WTC11 (cell line): Measurements from ENCODE around the gene GSTA3. TPM values are rescaled to one million over a fixed set of nuclear protein-coding genes. Genes with fewer than 3 reads are reported as not detected.

Source experiments
- ATAC-seq: fragments of 200-7000 bp; cut with Tn5 transposase; 2 replicates; pipeline ENCODE4 v1.10.0; 2021; ENCODE audit warnings: mild to moderate bottlenecking, moderate library complexity
- CTCF ChIA-PET: fragments of 300-600 bp; sonication (Branson Sonifier 250); formaldehyde crosslinking; loops from one replicate; lab custom pipeline; 2021; ENCODE audit warnings: antibody characterized with exemption; lab: Charles Lee
- POLR2A ChIA-PET: fragments of 350-600 bp; sonication (Branson Sonifier 250); formaldehyde crosslinking; loops from one replicate; lab custom pipeline; 2021; ENCODE audit warnings: antibody characterized with exemption; lab: Charles Lee
- DNase-seq: peaks from one replicate; pipeline ENCODE4 v3.0.0; 2021; ENCODE audit warnings: low spot score
- H3K27ac Mint-ChIP-seq: 2 replicates; pipeline ENCODE4 v1.8.0; 2021; ENCODE audit warnings: mixed read lengths
- H3K27me3 Mint-ChIP-seq: 2 replicates; pipeline ENCODE4 v1.8.0; 2021; ENCODE audit warnings: low read depth, mild to moderate bottlenecking, moderate library complexity, mixed read lengths
- H3K36me3 Mint-ChIP-seq: 2 replicates; pipeline ENCODE4 v1.8.0; 2021; ENCODE audit warnings: mixed read lengths
- H3K4me1 Mint-ChIP-seq: 2 replicates; pipeline ENCODE4 v1.8.0; 2022; ENCODE audit warnings: mixed read lengths
- H3K4me3 Mint-ChIP-seq: 2 replicates; pipeline ENCODE4 v1.8.0; 2021; ENCODE audit warnings: mild to moderate bottlenecking, moderate library complexity, mixed read lengths
- H3K9me3 Mint-ChIP-seq: 2 replicates; pipeline ENCODE4 v1.8.0; 2021; ENCODE audit warnings: mixed read lengths
- ATF1 ChIP-seq: sonication (generic); formaldehyde crosslinking; IDR thresholded peaks from 2 replicates; pipeline ENCODE4 v1.8.1; 2023; ENCODE audit warnings: mild to moderate bottlenecking, moderate library complexity, missing genetic modification reagents
- FOXP1 ChIP-seq: sonication (generic); formaldehyde crosslinking; IDR thresholded peaks from 2 replicates; pipeline ENCODE4 v1.8.0; 2022; ENCODE audit warnings: missing genetic modification reagents, mild to moderate bottlenecking, moderate library complexity, borderline replicate concordance
- NFATC4 ChIP-seq: fragments of 250-450 bp; sonication (Bioruptor Pico); IDR thresholded peaks from 2 replicates; pipeline ENCODE4 v1.9.0; 2021; ENCODE audit warnings: mild to moderate bottlenecking
- total RNA-seq: library from RNA; stranded (reverse); gene quantifications from 3 replicates; pipeline ENCODE4 v1.2.3, GENCODE V29; 2021
- TF ChIP-seq, protein P1 (sequence below): sonication (generic); formaldehyde crosslinking; IDR thresholded peaks from 2 replicates; pipeline ENCODE4 v1.8.0; 2023; ENCODE audit warnings: missing genetic modification reagents, mild to moderate bottlenecking, borderline replicate concordance
- TF ChIP-seq, protein P2 (sequence below): fragments of 250-450 bp; sonication (Bioruptor Pico); IDR thresholded peaks from 2 replicates; pipeline ENCODE4 v1.9.0; 2021; ENCODE audit warnings: moderate library complexity, mild to moderate bottlenecking, inconsistent platforms, borderline replicate concordance
- TF ChIP-seq, protein P3 (sequence below): sonication (generic); formaldehyde crosslinking; IDR thresholded peaks from 2 replicates; pipeline ENCODE4 v1.8.1; 2022; ENCODE audit warnings: low read depth, mild to moderate bottlenecking, moderate library complexity, missing genetic modification reagents, borderline replicate concordance
- TF ChIP-seq, protein P4 (sequence below): sonication (generic); formaldehyde crosslinking; IDR thresholded peaks from 2 replicates; pipeline ENCODE4 v1.8.0; 2022; ENCODE audit warnings: mild to moderate bottlenecking, missing genetic modification reagents
- TF ChIP-seq, protein P5 (sequence below): sonication (generic); formaldehyde crosslinking; IDR thresholded peaks from 2 replicates; pipeline ENCODE4 v1.8.1; 2023; ENCODE audit warnings: mild to moderate bottlenecking, missing genetic modification reagents, borderline replicate concordance
- TF ChIP-seq, protein P6 (sequence below): fragments of 250-450 bp; sonication (Bioruptor Pico); IDR thresholded peaks from 2 replicates; pipeline ENCODE4 v1.8.0; 2021; ENCODE audit warnings: mild to moderate bottlenecking

Gene GSTA3
- total RNA-seq, 1 experiment from 2014 or later: not detected

DNA sequence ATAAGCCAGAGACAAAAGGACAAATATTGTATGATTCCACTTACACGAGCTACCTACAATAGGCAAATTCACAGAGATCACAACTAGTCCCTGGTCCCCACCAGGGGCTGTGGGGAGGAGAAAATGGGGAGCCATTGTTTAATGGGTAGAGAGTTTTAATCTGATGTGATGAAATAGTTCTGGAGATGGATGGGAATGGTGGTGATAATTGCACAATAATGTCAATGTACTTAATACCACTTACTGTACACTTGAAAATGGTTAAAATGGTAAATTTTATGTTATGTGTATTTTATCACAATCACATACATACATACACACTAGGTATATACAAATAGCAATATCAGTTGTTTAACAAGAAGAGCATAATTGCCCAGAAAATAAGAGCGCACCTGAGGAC, 24.3 kb upstream of the GSTA3 start:
- ChIA-PET POLR2A (no interaction called here), CTCF (no interaction called here)
- Mint-ChIP-seq H3K27ac (no peak overlapping the region), H3K9me3 (peaks cover 16% of the 10 kb centered on the region), H3K4me3 (no peak overlapping the region), H3K27me3 (no peaks in the 10 kb centered on the region; the same call in 1 of the 2 replicates), H3K4me1 (peaks cover 13% of the 10 kb centered on the region), H3K36me3 (peaks cover 14% of the 10 kb centered on the region)
- no peak for ATAC-seq
- no peak for DNase-seq
- TF ChIP-seq, protein P1, sequence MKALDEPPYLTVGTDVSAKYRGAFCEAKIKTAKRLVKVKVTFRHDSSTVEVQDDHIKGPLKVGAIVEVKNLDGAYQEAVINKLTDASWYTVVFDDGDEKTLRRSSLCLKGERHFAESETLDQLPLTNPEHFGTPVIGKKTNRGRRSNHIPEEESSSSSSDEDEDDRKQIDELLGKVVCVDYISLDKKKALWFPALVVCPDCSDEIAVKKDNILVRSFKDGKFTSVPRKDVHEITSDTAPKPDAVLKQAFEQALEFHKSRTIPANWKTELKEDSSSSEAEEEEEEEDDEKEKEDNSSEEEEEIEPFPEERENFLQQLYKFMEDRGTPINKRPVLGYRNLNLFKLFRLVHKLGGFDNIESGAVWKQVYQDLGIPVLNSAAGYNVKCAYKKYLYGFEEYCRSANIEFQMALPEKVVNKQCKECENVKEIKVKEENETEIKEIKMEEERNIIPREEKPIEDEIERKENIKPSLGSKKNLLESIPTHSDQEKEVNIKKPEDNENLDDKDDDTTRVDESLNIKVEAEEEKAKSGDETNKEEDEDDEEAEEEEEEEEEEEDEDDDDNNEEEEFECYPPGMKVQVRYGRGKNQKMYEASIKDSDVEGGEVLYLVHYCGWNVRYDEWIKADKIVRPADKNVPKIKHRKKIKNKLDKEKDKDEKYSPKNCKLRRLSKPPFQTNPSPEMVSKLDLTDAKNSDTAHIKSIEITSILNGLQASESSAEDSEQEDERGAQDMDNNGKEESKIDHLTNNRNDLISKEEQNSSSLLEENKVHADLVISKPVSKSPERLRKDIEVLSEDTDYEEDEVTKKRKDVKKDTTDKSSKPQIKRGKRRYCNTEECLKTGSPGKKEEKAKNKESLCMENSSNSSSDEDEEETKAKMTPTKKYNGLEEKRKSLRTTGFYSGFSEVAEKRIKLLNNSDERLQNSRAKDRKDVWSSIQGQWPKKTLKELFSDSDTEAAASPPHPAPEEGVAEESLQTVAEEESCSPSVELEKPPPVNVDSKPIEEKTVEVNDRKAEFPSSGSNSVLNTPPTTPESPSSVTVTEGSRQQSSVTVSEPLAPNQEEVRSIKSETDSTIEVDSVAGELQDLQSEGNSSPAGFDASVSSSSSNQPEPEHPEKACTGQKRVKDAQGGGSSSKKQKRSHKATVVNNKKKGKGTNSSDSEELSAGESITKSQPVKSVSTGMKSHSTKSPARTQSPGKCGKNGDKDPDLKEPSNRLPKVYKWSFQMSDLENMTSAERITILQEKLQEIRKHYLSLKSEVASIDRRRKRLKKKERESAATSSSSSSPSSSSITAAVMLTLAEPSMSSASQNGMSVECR (CRISPR knock-in tag): no peak

DNA sequence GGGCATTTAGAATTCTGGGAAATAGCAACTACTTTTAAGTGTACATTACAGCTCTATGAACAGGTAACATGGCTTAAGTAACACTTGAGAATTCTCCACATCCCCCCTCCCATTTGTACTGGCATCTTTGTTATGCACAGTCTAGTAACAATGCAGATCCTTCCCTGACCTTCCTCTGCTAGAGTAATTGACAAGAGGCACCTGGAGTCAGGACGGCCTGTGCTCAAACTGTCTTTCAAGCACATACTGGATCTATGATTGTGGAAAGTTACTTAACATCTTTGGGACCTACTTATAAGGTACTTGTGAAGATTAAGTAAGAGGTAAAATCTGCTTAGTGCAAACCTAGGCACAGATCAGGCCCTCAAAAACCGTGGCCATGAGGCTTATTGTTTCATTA, 21.9 kb upstream of the GSTA3 start:
- Mint-ChIP-seq H3K4me3 (no peak overlapping the region), H3K36me3 (peaks cover 17% of the 10 kb centered on the region), H3K4me1 (peaks cover 19% of the 10 kb centered on the region), H3K9me3 (peaks cover 25% of the 10 kb centered on the region), H3K27ac (peak overlapping the region; percentile 25), H3K27me3 (no peaks in the 10 kb centered on the region; the same call in 1 of the 2 replicates)
- ATAC-seq (peak; percentile 90), DNase-seq (no peak)
- TF ChIP-seq, protein P2, sequence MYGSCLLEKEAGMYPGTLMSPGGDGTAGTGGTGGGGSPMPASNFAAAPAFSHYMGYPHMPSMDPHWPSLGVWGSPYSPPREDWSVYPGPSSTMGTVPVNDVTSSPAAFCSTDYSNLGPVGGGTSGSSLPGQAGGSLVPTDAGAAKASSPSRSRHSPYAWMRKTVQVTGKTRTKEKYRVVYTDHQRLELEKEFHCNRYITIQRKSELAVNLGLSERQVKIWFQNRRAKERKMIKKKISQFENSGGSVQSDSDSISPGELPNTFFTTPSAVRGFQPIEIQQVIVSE: no peak
- TF ChIP-seq FOXP1 (CRISPR knock-in tag): no peak
- TF ChIP-seq, protein P3, sequence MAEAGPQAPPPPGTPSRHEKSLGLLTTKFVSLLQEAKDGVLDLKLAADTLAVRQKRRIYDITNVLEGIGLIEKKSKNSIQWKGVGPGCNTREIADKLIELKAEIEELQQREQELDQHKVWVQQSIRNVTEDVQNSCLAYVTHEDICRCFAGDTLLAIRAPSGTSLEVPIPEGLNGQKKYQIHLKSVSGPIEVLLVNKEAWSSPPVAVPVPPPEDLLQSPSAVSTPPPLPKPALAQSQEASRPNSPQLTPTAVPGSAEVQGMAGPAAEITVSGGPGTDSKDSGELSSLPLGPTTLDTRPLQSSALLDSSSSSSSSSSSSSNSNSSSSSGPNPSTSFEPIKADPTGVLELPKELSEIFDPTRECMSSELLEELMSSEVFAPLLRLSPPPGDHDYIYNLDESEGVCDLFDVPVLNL (CRISPR knock-in tag): no peak
- TF ChIP-seq, protein P4, sequence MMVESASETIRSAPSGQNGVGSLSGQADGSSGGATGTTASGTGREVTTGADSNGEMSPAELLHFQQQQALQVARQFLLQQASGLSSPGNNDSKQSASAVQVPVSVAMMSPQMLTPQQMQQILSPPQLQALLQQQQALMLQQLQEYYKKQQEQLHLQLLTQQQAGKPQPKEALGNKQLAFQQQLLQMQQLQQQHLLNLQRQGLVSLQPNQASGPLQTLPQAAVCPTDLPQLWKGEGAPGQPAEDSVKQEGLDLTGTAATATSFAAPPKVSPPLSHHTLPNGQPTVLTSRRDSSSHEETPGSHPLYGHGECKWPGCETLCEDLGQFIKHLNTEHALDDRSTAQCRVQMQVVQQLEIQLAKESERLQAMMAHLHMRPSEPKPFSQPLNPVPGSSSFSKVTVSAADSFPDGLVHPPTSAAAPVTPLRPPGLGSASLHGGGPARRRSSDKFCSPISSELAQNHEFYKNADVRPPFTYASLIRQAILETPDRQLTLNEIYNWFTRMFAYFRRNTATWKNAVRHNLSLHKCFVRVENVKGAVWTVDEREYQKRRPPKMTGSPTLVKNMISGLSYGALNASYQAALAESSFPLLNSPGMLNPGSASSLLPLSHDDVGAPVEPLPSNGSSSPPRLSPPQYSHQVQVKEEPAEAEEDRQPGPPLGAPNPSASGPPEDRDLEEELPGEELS (CRISPR knock-in tag): no peak
- TF ChIP-seq ATF1 (CRISPR knock-in tag): no peak
- ChIA-PET POLR2A (no interaction called here), CTCF (interaction anchor here (0.6 to 1.0 kb wide), 2 partner anchors 63 to 65 kb away, joined by 3 to 5 read pairs; no protein-coding TSS in a partner anchor)

DNA sequence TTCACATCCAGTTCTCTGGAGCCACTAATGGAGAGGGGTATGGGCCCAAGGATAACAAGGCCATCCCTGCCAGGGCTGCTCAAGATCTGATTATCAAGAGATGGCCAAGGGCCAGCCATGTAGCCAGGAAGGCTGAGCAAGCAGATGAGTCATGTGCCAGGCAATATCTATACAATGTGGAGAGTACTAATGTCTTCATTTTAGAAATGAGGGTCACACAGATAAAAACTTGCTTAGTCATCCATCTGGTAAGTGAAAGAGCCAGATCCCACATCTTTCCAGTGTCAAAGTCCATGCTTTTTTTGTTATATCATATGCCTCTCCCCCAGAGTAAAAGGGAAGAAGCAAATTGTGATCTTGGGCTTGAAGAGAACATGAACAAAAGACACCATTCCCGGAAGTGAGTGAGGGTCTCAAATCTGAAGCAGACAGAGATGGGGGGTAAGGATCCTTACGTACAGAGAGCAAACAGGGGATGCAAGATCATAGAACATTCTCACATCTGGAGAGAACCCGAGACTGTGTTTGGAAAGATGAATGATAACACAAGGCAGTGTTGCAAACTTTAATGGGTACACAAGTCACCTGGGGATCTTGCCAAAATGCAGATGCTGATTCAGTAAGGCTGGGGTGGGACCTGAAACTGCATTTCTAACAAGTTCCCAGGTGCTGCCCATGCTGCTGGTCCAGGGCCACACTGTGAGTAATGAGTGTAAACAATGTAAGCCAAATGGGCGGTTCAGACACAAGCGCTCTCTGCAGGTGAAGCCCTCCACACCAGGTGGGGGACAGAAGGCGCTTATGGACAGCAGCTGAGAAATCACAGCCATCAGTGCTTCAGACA, 20.0 kb upstream of the GSTA3 start:
- ChIA-PET CTCF (no interaction called here), POLR2A (no interaction called here)
- no peak for TF ChIP-seq NFATC4 (CRISPR knock-in tag)
- TF ChIP-seq, protein P5, sequence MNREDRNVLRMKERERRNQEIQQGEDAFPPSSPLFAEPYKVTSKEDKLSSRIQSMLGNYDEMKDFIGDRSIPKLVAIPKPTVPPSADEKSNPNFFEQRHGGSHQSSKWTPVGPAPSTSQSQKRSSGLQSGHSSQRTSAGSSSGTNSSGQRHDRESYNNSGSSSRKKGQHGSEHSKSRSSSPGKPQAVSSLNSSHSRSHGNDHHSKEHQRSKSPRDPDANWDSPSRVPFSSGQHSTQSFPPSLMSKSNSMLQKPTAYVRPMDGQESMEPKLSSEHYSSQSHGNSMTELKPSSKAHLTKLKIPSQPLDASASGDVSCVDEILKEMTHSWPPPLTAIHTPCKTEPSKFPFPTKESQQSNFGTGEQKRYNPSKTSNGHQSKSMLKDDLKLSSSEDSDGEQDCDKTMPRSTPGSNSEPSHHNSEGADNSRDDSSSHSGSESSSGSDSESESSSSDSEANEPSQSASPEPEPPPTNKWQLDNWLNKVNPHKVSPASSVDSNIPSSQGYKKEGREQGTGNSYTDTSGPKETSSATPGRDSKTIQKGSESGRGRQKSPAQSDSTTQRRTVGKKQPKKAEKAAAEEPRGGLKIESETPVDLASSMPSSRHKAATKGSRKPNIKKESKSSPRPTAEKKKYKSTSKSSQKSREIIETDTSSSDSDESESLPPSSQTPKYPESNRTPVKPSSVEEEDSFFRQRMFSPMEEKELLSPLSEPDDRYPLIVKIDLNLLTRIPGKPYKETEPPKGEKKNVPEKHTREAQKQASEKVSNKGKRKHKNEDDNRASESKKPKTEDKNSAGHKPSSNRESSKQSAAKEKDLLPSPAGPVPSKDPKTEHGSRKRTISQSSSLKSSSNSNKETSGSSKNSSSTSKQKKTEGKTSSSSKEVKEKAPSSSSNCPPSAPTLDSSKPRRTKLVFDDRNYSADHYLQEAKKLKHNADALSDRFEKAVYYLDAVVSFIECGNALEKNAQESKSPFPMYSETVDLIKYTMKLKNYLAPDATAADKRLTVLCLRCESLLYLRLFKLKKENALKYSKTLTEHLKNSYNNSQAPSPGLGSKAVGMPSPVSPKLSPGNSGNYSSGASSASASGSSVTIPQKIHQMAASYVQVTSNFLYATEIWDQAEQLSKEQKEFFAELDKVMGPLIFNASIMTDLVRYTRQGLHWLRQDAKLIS: no peak
- TF ChIP-seq, protein P6, sequence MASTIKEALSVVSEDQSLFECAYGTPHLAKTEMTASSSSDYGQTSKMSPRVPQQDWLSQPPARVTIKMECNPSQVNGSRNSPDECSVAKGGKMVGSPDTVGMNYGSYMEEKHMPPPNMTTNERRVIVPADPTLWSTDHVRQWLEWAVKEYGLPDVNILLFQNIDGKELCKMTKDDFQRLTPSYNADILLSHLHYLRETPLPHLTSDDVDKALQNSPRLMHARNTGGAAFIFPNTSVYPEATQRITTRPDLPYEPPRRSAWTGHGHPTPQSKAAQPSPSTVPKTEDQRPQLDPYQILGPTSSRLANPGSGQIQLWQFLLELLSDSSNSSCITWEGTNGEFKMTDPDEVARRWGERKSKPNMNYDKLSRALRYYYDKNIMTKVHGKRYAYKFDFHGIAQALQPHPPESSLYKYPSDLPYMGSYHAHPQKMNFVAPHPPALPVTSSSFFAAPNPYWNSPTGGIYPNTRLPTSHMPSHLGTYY (CRISPR knock-in tag): no peak
- peaks cover 17% of the 10 kb centered on the region for H3K36me3 Mint-ChIP-seq
- H3K4me3 Mint-ChIP-seq: no peak overlapping the region
- no peak overlapping the region for H3K27ac Mint-ChIP-seq
- DNase-seq: no peak
- no peaks in the 10 kb centered on the region for H3K27me3 Mint-ChIP-seq
- H3K4me1 Mint-ChIP-seq: peaks cover 22% of the 10 kb centered on the region
- no peak for ATAC-seq
- H3K9me3 Mint-ChIP-seq: peaks cover 25% of the 10 kb centered on the region
